GM12801 (cell line): Measurements from ENCODE around the gene SLC12A4.
"Not testable (repeated sequence)": the region's sequence is repeated elsewhere in the genome, so short reads cannot be mapped to it uniquely, and the experiment has no call there.

Experiments
- CTCF ChIP-seq: IDR thresholded peaks from one replicate; pipeline ENCODE4 v1.5.1; 2011; ENCODE audit warnings: control low read depth; ENCODE audit not compliant: insufficient read length; ENCODE audit errors: extremely low read depth

Gene SLC12A4

GRCh38 chr16:68000450-68000849 is 32.0 kb upstream of the SLC12A4 start:
- TF ChIP-seq CTCF = no peak

GRCh38 chr16:67999985-68000384 is 31.5 kb upstream of the SLC12A4 start:
- no peak for TF ChIP-seq CTCF

GRCh38 chr16:67998779-67999688 is 30.6 kb upstream of the SLC12A4 start, which contains the start of gene DPEP2:
Gene DPEP2, minus strand, starts transcription at chr16:67999484. Its CDS starts 6,272 bp downstream, at chr16:67993212.
- TF ChIP-seq CTCF = not testable (repeated sequence)

GRCh38 chr16:67996666-67997065 is 28.2 kb upstream of the SLC12A4 start:
- TF ChIP-seq CTCF = no peak

GRCh38 chr16:67995423-67995822 is 27.0 kb upstream of the SLC12A4 start:
- TF ChIP-seq CTCF = no peak

- no peak for TF ChIP-seq CTCF
These were observed 25.0 kb upstream of the SLC12A4 start for GRCh38 chr16:67993207-67994039.

- no peak for TF ChIP-seq CTCF
These were observed 24.3 kb upstream of the SLC12A4 start for GRCh38 chr16:67992661-67993206.
